ENCODE data around the gene CCDC187.

- TF ChIP-seq EP300 (IDR thresholded peaks at IDR 0.05; ENCODE audit: borderline replicate concordance in 1 of 2, low read depth in 2 of 2, low read length in 2 of 2), result no peak
- TF ChIP-seq CTCF (IDR thresholded peaks at IDR 0.05; ENCODE audit: control extremely low read depth in 1 of 3, insufficient read depth in 1 of 3, low read depth in 1 of 3, low read length in 3 of 3), result no peak
- no peak for TF ChIP-seq EZH2 (IDR thresholded peaks at IDR 0.05; ENCODE audit: low read depth, low read length, severe bottlenecking)
- no peak for TF ChIP-seq JUND (IDR thresholded peaks at IDR 0.05; ENCODE audit: low read length)
- no peak for TF ChIP-seq POLR2AphosphoS5 (IDR thresholded peaks at IDR 0.05; ENCODE audit: low read depth, low read length)
- TF ChIP-seq YY1 (IDR thresholded peaks at IDR 0.05; ENCODE audit: low read depth, low read length), result no peak
Observed at GRCh38 chr9:136265561-136266355, 38.1 kb downstream of the CCDC187 start.
